KMS-11 (cell line): Measurements from ENCODE around the gene KDM2B.
"Not testable (repeated sequence)": the region's sequence is repeated elsewhere in the genome, so short reads cannot be mapped to it uniquely, and the experiment has no call there.

Experiments used
- H2AFZ ChIP-seq: fragments of 200-600 bp; sonication (generic); 2 replicates; pipeline ENCODE4 v1.6.1; 2016; ENCODE audit warnings: antibody characterized with exemption, mixed run types, low read depth
- H3K27ac ChIP-seq: fragments of 200-600 bp; sonication (generic); 2 replicates; pipeline ENCODE4 v1.6.1; 2016; ENCODE audit warnings: mild to moderate bottlenecking, mixed run types
- H3K27me3 ChIP-seq: fragments of 200-600 bp; sonication (generic); 2 replicates; pipeline ENCODE4 v1.6.1; 2017; ENCODE audit warnings: mild to moderate bottlenecking, low read depth, mixed run types, moderate library complexity; ENCODE audit not compliant: insufficient read depth
- H3K36me3 ChIP-seq: fragments of 200-600 bp; sonication (generic); 2 replicates; pipeline ENCODE4 v1.6.1; 2017; ENCODE audit warnings: mild to moderate bottlenecking, mixed run types; ENCODE audit not compliant: insufficient read depth
- H3K4me1 ChIP-seq: fragments of 200-600 bp; sonication (generic); 2 replicates; pipeline ENCODE4 v1.6.1; 2016; ENCODE audit warnings: mild to moderate bottlenecking, low read depth, mixed run types; ENCODE audit not compliant: poor library complexity, severe bottlenecking
- H3K4me2 ChIP-seq: fragments of 200-600 bp; sonication (generic); 2 replicates; pipeline ENCODE4 v1.7.0; 2016; ENCODE audit warnings: mild to moderate bottlenecking, mixed run types
- H3K4me3 ChIP-seq: fragments of 200-600 bp; sonication (generic); IDR thresholded peaks from 2 replicates; pipeline ENCODE4 v1.6.1; 2017; ENCODE audit warnings: low read depth, low read length, mixed read lengths; ENCODE audit not compliant: insufficient read depth
- H3K79me2 ChIP-seq: fragments of 200-600 bp; sonication (generic); 2 replicates; pipeline ENCODE4 v1.6.1; 2016; ENCODE audit warnings: low read depth, mixed run types; ENCODE audit not compliant: insufficient read depth
- H3K9ac ChIP-seq: fragments of 200-600 bp; sonication (generic); 2 replicates; pipeline ENCODE4 v1.6.1; 2016; ENCODE audit warnings: mild to moderate bottlenecking, mixed run types
- H4K20me1 ChIP-seq: fragments of 200-600 bp; sonication (generic); 2 replicates; pipeline ENCODE4 v1.6.1; 2016; ENCODE audit warnings: mild to moderate bottlenecking, mixed run types; ENCODE audit not compliant: insufficient read depth
- TF ChIP-seq, protein P1 (sequence below): fragments of 200-600 bp; sonication (generic); conservative IDR thresholded peaks from 2 replicates; pipeline ENCODE4 v1.6.1; 2017; ENCODE audit warnings: low read depth, mild to moderate bottlenecking, antibody characterized with exemption, low read length, moderate library complexity, mixed read lengths

KDM2B gene

DNA sequence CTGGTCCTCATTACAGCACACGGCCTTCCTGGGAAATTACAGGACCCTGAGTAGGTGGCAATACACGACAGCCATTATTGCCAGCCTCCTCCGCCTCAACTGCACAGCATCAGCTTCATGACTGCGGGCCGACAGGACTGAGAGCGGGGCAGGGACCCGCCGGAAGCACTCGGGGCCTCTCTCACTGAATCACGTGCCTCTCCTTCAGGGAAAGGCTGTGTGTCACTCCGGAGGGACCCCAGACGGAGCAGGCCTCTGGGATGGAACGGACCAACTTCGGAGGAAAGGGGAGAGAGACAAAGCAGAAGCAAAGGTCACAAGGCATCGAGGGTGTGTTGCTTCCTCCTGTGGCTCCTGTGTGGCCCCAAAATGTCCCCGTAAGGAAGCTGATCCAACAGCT is 90.9 kb downstream of the KDM2B start:
- TF ChIP-seq, protein P1, sequence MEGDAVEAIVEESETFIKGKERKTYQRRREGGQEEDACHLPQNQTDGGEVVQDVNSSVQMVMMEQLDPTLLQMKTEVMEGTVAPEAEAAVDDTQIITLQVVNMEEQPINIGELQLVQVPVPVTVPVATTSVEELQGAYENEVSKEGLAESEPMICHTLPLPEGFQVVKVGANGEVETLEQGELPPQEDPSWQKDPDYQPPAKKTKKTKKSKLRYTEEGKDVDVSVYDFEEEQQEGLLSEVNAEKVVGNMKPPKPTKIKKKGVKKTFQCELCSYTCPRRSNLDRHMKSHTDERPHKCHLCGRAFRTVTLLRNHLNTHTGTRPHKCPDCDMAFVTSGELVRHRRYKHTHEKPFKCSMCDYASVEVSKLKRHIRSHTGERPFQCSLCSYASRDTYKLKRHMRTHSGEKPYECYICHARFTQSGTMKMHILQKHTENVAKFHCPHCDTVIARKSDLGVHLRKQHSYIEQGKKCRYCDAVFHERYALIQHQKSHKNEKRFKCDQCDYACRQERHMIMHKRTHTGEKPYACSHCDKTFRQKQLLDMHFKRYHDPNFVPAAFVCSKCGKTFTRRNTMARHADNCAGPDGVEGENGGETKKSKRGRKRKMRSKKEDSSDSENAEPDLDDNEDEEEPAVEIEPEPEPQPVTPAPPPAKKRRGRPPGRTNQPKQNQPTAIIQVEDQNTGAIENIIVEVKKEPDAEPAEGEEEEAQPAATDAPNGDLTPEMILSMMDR, result no peak
- Histone ChIP-seq H3K27me3 (no peaks in the 10 kb centered on the region), H3K4me1 (no peaks in the 10 kb centered on the region), H3K36me3 (no peaks in the 10 kb centered on the region), H3K9ac (no peak overlapping the region), H3K4me3 (no peak overlapping the region), H4K20me1 (no peaks in the 10 kb centered on the region), H3K4me2 (no peak overlapping the region), H3K27ac (no peak overlapping the region), H3K79me2 (no peaks in the 10 kb centered on the region), H2AFZ (no peak overlapping the region)

DNA sequence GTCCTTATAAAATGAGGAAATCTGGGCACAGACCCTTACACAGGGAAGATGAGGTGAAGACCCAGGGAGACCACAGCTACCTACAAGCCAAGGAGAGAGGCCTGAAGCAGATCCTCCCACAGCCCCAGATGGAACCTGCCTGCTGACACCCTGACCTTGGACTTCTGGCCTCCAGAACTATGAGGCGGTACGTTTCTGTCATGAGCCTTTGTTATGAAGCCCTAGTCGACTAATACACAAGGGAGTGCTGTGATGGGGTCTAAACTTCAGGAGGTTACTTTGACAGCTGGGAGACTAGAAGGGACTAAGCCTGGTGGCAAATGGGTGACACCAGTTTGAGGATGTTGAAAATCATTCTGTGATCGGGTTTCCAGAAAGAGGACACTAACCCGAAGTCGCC is 95.9 kb downstream of the KDM2B start:
- no peak overlapping the region for H3K4me3 ChIP-seq
- no peak overlapping the region for H3K9ac ChIP-seq
- H3K27me3 ChIP-seq, result no peaks in the 10 kb centered on the region
- H3K4me2 ChIP-seq, result no peak overlapping the region
- TF ChIP-seq, protein P1, result no peak
- H3K36me3 ChIP-seq, result no peaks in the 10 kb centered on the region
- H3K4me1 ChIP-seq, result no peaks in the 10 kb centered on the region
- H3K27ac ChIP-seq, result no peak overlapping the region
- no peak overlapping the region for H2AFZ ChIP-seq
- H3K79me2 ChIP-seq, result no peaks in the 10 kb centered on the region
- H4K20me1 ChIP-seq, result no peaks in the 10 kb centered on the region

DNA sequence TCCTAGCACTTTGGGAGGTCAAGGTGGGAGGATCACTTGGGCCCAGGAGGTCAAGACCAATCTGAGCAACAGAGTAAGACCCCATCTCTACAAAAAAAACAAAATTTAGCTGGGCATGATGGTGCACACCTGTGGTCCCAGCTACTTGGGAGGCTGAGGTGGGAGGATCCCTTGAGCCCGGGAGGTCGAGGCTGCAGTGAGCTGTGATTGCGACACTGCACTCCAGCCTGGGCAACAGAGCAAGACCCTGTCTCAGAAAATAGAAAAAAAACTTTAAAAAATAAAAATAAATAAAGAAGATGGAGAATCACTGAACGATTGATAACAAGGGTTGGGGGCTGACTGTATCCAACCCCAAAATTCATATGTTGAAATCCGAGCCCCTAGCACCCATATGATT is 96.3 kb downstream of the KDM2B start:
- not testable (repeated sequence) for H3K36me3 ChIP-seq, H3K27me3 ChIP-seq, H3K4me3 ChIP-seq, H3K4me2 ChIP-seq, H3K9ac ChIP-seq, H2AFZ ChIP-seq, H3K79me2 ChIP-seq, H3K4me1 ChIP-seq, H4K20me1 ChIP-seq, H3K27ac ChIP-seq

DNA sequence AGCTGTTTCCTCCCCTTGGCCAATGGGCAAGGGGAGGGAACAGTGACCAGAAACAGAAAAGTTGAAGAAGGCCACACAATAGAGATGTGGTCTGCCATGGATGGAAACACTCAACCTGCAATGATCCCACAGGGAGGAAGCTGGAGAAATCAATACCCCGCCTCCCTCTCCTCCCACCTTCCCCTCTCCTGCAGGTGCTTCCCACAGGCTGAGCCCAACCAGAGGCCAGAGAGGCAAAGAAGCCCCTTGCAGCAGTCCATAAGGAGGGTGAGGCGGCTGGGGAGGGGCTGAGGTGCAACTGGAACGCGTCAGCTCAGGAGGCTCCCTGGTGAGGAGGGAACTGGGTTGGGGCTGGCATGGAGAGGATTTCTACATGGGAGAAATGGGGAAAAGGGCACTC is 96.9 kb downstream of the KDM2B start:
- H3K4me3 ChIP-seq, result no peak overlapping the region
- no peaks in the 10 kb centered on the region for H3K79me2 ChIP-seq
- no peak overlapping the region for H2AFZ ChIP-seq
- TF ChIP-seq, protein P1, result no peak
- H4K20me1 ChIP-seq, result no peaks in the 10 kb centered on the region
- no peaks in the 10 kb centered on the region for H3K36me3 ChIP-seq
- no peaks in the 10 kb centered on the region for H3K27me3 ChIP-seq
- H3K4me2 ChIP-seq, result no peak overlapping the region
- no peak overlapping the region for H3K9ac ChIP-seq
- H3K4me1 ChIP-seq, result no peaks in the 10 kb centered on the region
- H3K27ac ChIP-seq, result no peak overlapping the region

DNA sequence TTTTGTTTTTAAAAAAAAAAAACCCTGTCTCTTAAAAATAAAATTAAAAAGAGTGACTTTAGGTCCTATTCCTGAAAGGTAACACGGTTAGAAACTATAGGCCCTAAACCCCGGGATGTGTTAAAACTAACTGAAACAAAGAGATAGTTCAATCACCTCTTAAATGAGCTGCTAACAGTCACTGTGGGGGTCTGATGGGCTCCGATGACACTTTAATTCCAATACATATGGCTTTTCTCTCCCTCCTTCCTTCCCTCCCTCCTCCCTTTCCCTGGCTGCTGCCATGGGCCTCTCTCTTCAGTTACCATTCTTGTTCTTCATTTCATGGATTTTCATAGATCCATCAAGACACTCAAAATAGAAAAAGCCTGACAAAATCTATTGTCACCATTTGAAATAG is 104.3 kb downstream of the KDM2B start:
- H4K20me1 ChIP-seq, result no peaks in the 10 kb centered on the region
- H3K4me2 ChIP-seq, result no peak overlapping the region
- no peak overlapping the region for H3K9ac ChIP-seq
- no peak overlapping the region for H3K27ac ChIP-seq
- H3K36me3 ChIP-seq, result no peaks in the 10 kb centered on the region
- H2AFZ ChIP-seq, result no peak overlapping the region
- H3K27me3 ChIP-seq, result no peaks in the 10 kb centered on the region
- H3K79me2 ChIP-seq, result no peaks in the 10 kb centered on the region
- TF ChIP-seq, protein P1, result no peak
- H3K4me1 ChIP-seq, result no peaks in the 10 kb centered on the region
- no peak overlapping the region for H3K4me3 ChIP-seq
